ENCODE results near the gene TBPL1. TPM values are rescaled to one million over a fixed set of nuclear protein-coding genes. Genes with fewer than 3 reads are reported as not detected.
A peak's percentile ranks its signal among the peaks of the same experiment; 100 is the strongest.

The TBPL1 gene
- 10 to 100 TPM; 21.0 to 34.7 (median 25.4) TPM for total RNA-seq
- 10 to 100 TPM; 48.5 to 51.2 TPM for polyA plus RNA-seq
- 17.5 reads per million, percentile 47 among the genes with 10 or more reads in this experiment for total RNA-seq

DNA sequence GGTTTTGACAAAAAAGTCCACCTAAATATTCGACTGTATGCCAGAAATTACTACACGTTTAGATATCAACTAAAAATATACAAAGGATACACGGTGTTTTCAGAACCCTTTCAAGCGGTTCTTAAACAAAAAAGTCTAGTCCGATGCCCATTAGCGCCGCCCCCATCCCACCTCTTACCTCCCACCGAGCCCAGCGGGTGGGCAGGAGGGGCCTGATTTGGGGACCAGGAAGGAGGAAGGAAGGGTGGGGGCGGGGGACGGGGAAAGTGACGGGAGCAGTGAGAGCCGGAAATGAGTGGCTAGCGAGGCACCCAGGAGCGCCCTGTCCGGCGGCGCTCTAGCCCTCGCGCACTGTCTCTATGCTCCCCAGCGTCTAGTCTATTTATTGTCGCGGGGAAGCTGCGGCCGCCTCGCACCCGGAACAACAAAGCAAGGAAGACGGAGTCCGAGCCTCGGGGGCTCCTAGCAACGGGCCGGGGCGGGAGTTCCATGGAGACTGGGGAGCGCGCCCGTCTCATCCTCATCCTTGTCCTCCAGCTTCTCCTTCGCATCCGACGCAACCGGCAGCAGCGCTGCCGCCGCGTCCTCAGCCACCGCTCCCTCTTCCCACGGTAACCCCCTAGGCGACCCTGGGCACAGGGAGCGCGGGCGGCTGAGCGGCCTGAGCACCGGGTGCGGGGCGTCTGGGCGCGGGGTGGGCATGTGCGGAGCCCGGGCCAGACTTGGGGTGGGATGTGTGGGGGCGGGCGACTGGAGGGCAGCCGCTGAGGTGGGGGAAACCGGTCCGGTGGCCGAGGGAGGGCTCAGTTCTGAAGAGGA, at the start of gene TBPL1:
Gene TBPL1 (plus strand): TSS at position 410 of the 819 bp plus-strand sequence. CDS start 26,902 bp downstream, outside the sequence.
- POLR2A ChIA-PET, result interaction anchor here (0.5 to 1.6 kb wide), 9 partner anchors 9 to 1440 kb away, joined by 3 to 8 read pairs (median 3); partner anchors contain the start of gene STX7
- no peaks in the 10 kb centered on the region for H3K36me3 Mint-ChIP-seq
- peak within 1 kb of the TSS; percentile 96 to 100 (median 98) for H3K4me3 Mint-ChIP-seq
- Histone ChIP-seq H3K27me3 (ENCODE audit: control insufficient read depth in 2 of 2, insufficient read depth in 2 of 2, low read length in 2 of 2) (no peaks in the 10 kb centered on the region), H3K4me1 (ENCODE audit: control insufficient read depth in 2 of 2, insufficient read depth in 2 of 2, low read length in 2 of 2) (peaks cover 10 to 25% of the 10 kb centered on the region in 2 donors), H3K27ac (ENCODE audit: low read depth, low read length) (peak within 1 kb of the TSS; percentile 81), H3K4me3 (ENCODE audit: low read length) (peak within 1 kb of the TSS; percentile 85), H3K9me3 (ENCODE audit: control insufficient read depth in 2 of 3, low read length in 3 of 3) (no peaks in the 10 kb centered on the region), H3K36me3 (ENCODE audit: control insufficient read depth in 2 of 3, insufficient read depth in 3 of 3, low read length in 3 of 3) (peaks cover 0 to 7% (median 0%) of the 10 kb centered on the region in 3 experiments)
- H3K4me1 Mint-ChIP-seq, result peaks cover 32 to 53% (median 45%) of the 10 kb centered on the region in 7 donors
- DNase-seq (peak; percentile 60 to 81 (median 78)), ATAC-seq (peak; percentile 95)
- peak within 1 kb of the TSS; percentile 83 to 99 (median 95) for H3K27ac Mint-ChIP-seq
- no peaks in the 10 kb centered on the region for H3K9me3 Mint-ChIP-seq
- intact Hi-C loops (cut with micrococcal nuclease), result loop anchor here (1.0 to 10.0 kb wide), 16 partner anchors 20 to 1929 kb away; partner anchors contain the start of genes RPS12 (in 2 of the 2), AHI1 (in 1 of the 2), HBS1L (in 1 of the 2) and MYB (in 1 of the 2)
- CTCF ChIA-PET, result interaction anchor here (0.8 to 2.6 kb wide), 3 partner anchors 20 to 110 kb away, joined by 3 to 9 read pairs (median 8); no protein-coding TSS in a partner anchor
- H3K27me3 Mint-ChIP-seq, result peaks cover 0 to 10% (median 0%) of the 10 kb centered on the region in 5 donors

DNA sequence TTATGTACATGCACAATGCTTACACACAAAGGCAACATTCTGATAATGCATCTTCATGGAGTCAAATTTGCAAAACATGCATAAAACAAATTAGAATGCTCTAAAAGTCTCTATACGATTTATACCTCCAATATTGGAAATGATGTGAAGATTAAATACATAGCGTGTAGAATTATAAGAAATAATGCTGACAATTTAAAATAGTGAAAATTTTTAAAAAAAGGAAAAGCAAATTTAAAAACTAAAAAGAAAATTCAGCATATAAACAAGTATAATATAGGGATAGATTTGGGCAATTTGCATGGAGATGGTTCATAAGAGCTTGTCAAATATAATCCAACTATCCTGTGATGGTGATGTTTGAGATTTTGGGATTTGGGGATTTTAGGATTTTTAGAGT, 49.2 kb upstream of the TBPL1 start:
- DNase-seq, result no peak
- Mint-ChIP-seq H3K4me3 (no peak overlapping the region), H3K4me1 (no peaks in the 10 kb centered on the region), H3K27me3 (peaks cover 53 to 69% (median 58%) of the 10 kb centered on the region in 5 donors), H3K27ac (no peak overlapping the region), H3K9me3 (no peaks in the 10 kb centered on the region), H3K36me3 (no peaks in the 10 kb centered on the region)
- Histone ChIP-seq H3K9me3 (ENCODE audit: control insufficient read depth in 2 of 3, low read length in 3 of 3) (no peaks in the 10 kb centered on the region), H3K4me1 (ENCODE audit: control insufficient read depth in 2 of 2, insufficient read depth in 2 of 2, low read length in 2 of 2) (no peaks in the 10 kb centered on the region), H3K36me3 (ENCODE audit: control insufficient read depth in 2 of 3, insufficient read depth in 3 of 3, low read length in 3 of 3) (no peaks in the 10 kb centered on the region), H3K27me3 (ENCODE audit: control insufficient read depth in 2 of 2, insufficient read depth in 2 of 2, low read length in 2 of 2) (peaks cover 0 to 8% of the 10 kb centered on the region in 2 donors), H3K27ac (ENCODE audit: low read depth, low read length) (no peak overlapping the region), H3K4me3 (ENCODE audit: low read length) (no peak overlapping the region)
- ATAC-seq, result no peak
- ChIA-PET CTCF (no interaction called here), POLR2A (no interaction called here)
- intact Hi-C loops (cut with micrococcal nuclease), result no loop called here

DNA sequence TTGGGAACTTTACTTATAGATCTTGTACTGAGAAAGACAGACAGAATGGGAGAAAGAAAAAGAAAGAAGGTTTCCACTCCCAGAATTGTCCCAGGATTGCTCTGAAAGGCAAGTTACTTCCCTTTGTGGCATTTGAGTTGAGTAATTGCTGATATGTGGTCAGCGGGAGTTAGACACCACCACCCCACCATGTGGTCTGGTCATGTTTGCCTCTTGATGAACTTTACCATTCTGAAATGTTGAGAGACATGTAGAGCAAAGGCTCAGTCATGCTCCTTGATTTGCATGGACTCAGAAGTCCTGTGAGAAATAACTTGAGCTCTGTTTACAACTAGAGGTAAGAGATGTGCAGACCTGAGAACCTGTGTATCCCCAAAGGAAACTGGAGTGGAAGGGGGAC, 47.0 kb upstream of the TBPL1 start:
- H3K9me3 ChIP-seq (ENCODE audit: control insufficient read depth in 2 of 3, low read length in 3 of 3), result no peaks in the 10 kb centered on the region
- no peak overlapping the region for H3K27ac Mint-ChIP-seq

DNA sequence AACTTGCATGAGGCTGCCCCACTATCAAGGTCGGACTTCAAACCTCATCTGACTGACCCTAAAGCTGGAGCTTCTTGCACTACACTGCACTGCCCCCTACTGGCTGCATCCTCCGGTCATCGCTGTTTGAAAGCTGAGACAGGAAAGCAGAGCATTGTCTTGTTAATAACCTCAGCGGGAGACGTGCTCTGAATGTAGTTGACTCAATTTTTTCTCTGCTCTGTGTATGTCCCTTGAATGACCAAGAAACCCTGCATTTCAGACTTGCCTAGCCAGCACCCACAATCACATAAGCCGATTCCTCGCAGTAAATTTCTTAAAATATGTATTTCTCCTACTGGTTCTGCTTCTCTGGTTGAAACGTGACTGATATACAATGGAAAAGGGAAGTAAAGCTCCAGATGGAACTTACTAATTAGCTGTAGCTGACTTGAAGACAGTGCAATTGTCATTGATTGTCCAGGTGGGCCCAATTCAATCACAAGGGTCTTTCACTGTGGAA, 36.3 kb upstream of the TBPL1 start:
- Mint-ChIP-seq H3K4me1 (peaks cover 0 to 5% (median 4%) of the 10 kb centered on the region in 7 donors), H3K9me3 (no peaks in the 10 kb centered on the region), H3K27ac (no peak overlapping the region), H3K4me3 (peak overlapping the region in 5 of 10 donors; percentile 3 to 54 (median 10)), H3K27me3 (peaks cover 18 to 45% (median 29%) of the 10 kb centered on the region in 5 donors), H3K36me3 (no peaks in the 10 kb centered on the region)
- H3K9me3 ChIP-seq (ENCODE audit: control insufficient read depth in 2 of 3, low read length in 3 of 3), result no peaks in the 10 kb centered on the region
- H3K4me3 ChIP-seq (ENCODE audit: low read length), result no peak overlapping the region
- intact Hi-C loops (cut with micrococcal nuclease), result loop anchor here (1.0 to 5.0 kb wide), 6 partner anchors 79 to 1386 kb away; no protein-coding TSS in a partner anchor
- ChIA-PET CTCF (interaction anchor here (0.6 to 2.1 kb wide), 15 partner anchors 9 to 1404 kb away, joined by 3 to 12 read pairs (median 3); partner anchors contain the start of gene STX7), POLR2A (interaction anchor here (0.6 kb wide), 1 partner anchor 206 kb away, joined by 3 read pairs; no protein-coding TSS in a partner anchor)
- H3K27ac ChIP-seq (ENCODE audit: low read depth, low read length), result no peak overlapping the region
- ATAC-seq (peak; percentile 81), DNase-seq (peak; percentile 15 to 74 (median 49))
- peaks cover 0 to 4% of the 10 kb centered on the region in 2 donors for H3K27me3 ChIP-seq (ENCODE audit: control insufficient read depth in 2 of 2, insufficient read depth in 2 of 2, low read length in 2 of 2)
- H3K36me3 ChIP-seq (ENCODE audit: control insufficient read depth in 2 of 3, insufficient read depth in 3 of 3, low read length in 3 of 3), result no peaks in the 10 kb centered on the region
- no peaks in the 10 kb centered on the region for H3K4me1 ChIP-seq (ENCODE audit: control insufficient read depth in 2 of 2, insufficient read depth in 2 of 2, low read length in 2 of 2)

More for the DNA sequence above, 47.0 kb upstream of the TBPL1 start:
- H3K4me3 ChIP-seq (ENCODE audit: low read length), result no peak overlapping the region
- ChIA-PET POLR2A (no interaction called here), CTCF (interaction anchor here (1.5 kb wide), 1 partner anchor 10 kb away, joined by 7 read pairs; no protein-coding TSS in a partner anchor)
- Mint-ChIP-seq H3K36me3 (no peaks in the 10 kb centered on the region), H3K4me3 (no peak overlapping the region), H3K9me3 (no peaks in the 10 kb centered on the region), H3K27me3 (peaks cover 57 to 73% (median 66%) of the 10 kb centered on the region in 5 donors), H3K4me1 (no peaks in the 10 kb centered on the region)
- peaks cover 0 to 8% of the 10 kb centered on the region in 2 donors for H3K27me3 ChIP-seq (ENCODE audit: control insufficient read depth in 2 of 2, insufficient read depth in 2 of 2, low read length in 2 of 2)
- H3K27ac ChIP-seq (ENCODE audit: low read depth, low read length), result no peak overlapping the region
- no peaks in the 10 kb centered on the region for H3K4me1 ChIP-seq (ENCODE audit: control insufficient read depth in 2 of 2, insufficient read depth in 2 of 2, low read length in 2 of 2)
- intact Hi-C loops (cut with micrococcal nuclease), result no loop called here
- ATAC-seq, result no peak
- no peaks in the 10 kb centered on the region for H3K36me3 ChIP-seq (ENCODE audit: control insufficient read depth in 2 of 3, insufficient read depth in 3 of 3, low read length in 3 of 3)
- DNase-seq, result no peak

DNA sequence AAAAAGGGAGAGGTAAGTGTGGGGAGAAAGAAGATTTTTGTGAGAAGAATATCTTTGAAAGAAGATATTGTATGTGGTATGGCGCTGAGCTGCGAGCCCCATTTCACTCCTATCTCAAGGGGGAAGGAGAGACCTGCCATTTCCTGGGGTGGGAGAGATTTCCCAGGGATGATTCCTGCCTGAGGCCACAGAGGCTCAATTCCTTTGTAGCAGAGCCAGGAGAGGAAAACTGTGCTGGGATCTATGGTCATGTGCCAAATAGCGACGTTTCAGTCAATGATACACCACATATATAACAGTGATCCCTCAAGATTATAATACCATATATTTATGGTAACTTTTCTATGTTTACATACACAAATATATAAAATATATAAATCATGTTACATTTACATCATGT, 35.2 kb upstream of the TBPL1 start:
- no peaks in the 10 kb centered on the region for H3K4me1 ChIP-seq (ENCODE audit: control insufficient read depth in 2 of 2, insufficient read depth in 2 of 2, low read length in 2 of 2)
- H3K9me3 ChIP-seq (ENCODE audit: control insufficient read depth in 2 of 3, low read length in 3 of 3), result no peaks in the 10 kb centered on the region
- H3K4me3 ChIP-seq (ENCODE audit: low read length), result no peak overlapping the region
- peaks cover 0 to 4% of the 10 kb centered on the region in 2 donors for H3K27me3 ChIP-seq (ENCODE audit: control insufficient read depth in 2 of 2, insufficient read depth in 2 of 2, low read length in 2 of 2)
- intact Hi-C loops (cut with micrococcal nuclease), result loop anchor here in 1 of 2 donors (2.0 to 5.0 kb wide), 2 partner anchors 349 to 1085 kb away; no protein-coding TSS in a partner anchor
- Mint-ChIP-seq H3K4me3 (no peak overlapping the region), H3K36me3 (no peaks in the 10 kb centered on the region), H3K9me3 (no peaks in the 10 kb centered on the region), H3K27ac (no peak overlapping the region), H3K4me1 (peaks cover 0 to 5% (median 4%) of the 10 kb centered on the region in 7 donors), H3K27me3 (peaks cover 16 to 39% (median 24%) of the 10 kb centered on the region in 5 donors)
- CTCF ChIA-PET, result interaction anchor here (0.7 to 1.7 kb wide), 10 partner anchors 11 to 1251 kb away, joined by 3 to 4 read pairs (median 4); no protein-coding TSS in a partner anchor
- no peaks in the 10 kb centered on the region for H3K36me3 ChIP-seq (ENCODE audit: control insufficient read depth in 2 of 3, insufficient read depth in 3 of 3, low read length in 3 of 3)
- no peak for DNase-seq
- POLR2A ChIA-PET, result no interaction called here
- no peak for ATAC-seq
- H3K27ac ChIP-seq (ENCODE audit: low read depth, low read length), result no peak overlapping the region

DNA sequence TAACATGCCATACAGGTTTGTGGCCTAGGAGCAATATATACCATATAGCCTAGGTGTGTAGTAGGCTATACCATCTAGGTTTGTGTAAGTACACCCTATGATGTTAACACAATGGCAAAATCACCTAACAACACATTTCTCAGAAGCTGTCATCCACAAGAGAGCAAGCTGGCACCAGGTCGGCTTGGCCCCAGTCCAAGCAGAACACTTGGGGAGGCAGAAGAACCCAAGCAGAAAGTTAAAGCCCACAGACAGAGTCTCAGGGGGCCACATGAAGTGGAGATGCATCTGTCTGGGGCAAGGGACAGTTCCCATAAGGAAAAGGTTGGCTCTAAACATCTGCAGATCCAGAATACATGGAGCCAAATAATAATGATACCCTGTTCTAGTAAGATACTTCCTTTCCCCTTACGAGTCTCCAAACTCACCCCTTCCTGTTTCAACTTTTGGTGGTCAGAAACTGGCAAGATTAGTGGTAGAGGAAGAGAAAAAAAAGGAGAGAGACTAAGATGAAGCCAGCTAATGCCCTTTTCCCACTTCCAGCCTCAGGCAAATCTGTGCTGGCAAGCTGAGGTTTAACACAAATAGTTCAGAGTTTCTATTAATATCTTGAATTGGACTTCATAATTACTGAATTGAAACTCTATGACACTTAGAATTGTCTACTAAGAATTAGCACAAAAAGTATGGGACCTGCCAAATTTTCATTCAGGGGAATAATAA, 34.7 kb upstream of the TBPL1 start:
- POLR2A ChIA-PET, result no interaction called here
- Mint-ChIP-seq H3K36me3 (no peaks in the 10 kb centered on the region), H3K4me1 (peaks cover 0 to 5% (median 4%) of the 10 kb centered on the region in 7 donors), H3K9me3 (no peaks in the 10 kb centered on the region), H3K27ac (no peak overlapping the region), H3K27me3 (peaks cover 12 to 35% (median 21%) of the 10 kb centered on the region in 5 donors), H3K4me3 (no peak overlapping the region)
- CTCF ChIA-PET, result interaction anchor here (1.5 to 1.7 kb wide), 2 partner anchors 178 to 179 kb away, joined by 4 read pairs; no protein-coding TSS in a partner anchor
- Histone ChIP-seq H3K9me3 (ENCODE audit: control insufficient read depth in 2 of 3, low read length in 3 of 3) (no peaks in the 10 kb centered on the region), H3K36me3 (ENCODE audit: control insufficient read depth in 2 of 3, insufficient read depth in 3 of 3, low read length in 3 of 3) (no peaks in the 10 kb centered on the region), H3K4me1 (ENCODE audit: control insufficient read depth in 2 of 2, insufficient read depth in 2 of 2, low read length in 2 of 2) (no peaks in the 10 kb centered on the region), H3K27ac (ENCODE audit: low read depth, low read length) (no peak overlapping the region), H3K27me3 (ENCODE audit: control insufficient read depth in 2 of 2, insufficient read depth in 2 of 2, low read length in 2 of 2) (peaks cover 0 to 4% of the 10 kb centered on the region in 2 donors), H3K4me3 (ENCODE audit: low read length) (no peak overlapping the region)
- intact Hi-C loops (cut with micrococcal nuclease), result loop anchor here in 1 of 2 donors (5.0 kb wide), 1 partner anchor 1086 kb away; no protein-coding TSS in a partner anchor
- ATAC-seq (no peak), DNase-seq (no peak)
